T47D (cell line): Measurements from ENCODE around the gene MRGPRG.

ENCODE experiments used
- DNase-seq, 2 experiments: peaks; one replicate each; pipeline versions ENCODE4 v3.0.0 to v3.0.0-alpha.2; 2011 to 2012; ENCODE audit warnings: low read depth in 1 of 2, low spot score in 1 of 2
- JUND ChIP-seq: IDR thresholded peaks from 2 replicates; pipeline ENCODE4 v1.6.1; 2012; ENCODE audit warnings: low read depth
- in situ Hi-C: cut with HindIII; loops from 2 replicates; pipeline ENCODE4 v1.10.0; 2016; ENCODE audit warnings: low sequenced_read_pairs, low pct_unique_long_range_greater_than_20kb

Gene MRGPRG

DNA sequence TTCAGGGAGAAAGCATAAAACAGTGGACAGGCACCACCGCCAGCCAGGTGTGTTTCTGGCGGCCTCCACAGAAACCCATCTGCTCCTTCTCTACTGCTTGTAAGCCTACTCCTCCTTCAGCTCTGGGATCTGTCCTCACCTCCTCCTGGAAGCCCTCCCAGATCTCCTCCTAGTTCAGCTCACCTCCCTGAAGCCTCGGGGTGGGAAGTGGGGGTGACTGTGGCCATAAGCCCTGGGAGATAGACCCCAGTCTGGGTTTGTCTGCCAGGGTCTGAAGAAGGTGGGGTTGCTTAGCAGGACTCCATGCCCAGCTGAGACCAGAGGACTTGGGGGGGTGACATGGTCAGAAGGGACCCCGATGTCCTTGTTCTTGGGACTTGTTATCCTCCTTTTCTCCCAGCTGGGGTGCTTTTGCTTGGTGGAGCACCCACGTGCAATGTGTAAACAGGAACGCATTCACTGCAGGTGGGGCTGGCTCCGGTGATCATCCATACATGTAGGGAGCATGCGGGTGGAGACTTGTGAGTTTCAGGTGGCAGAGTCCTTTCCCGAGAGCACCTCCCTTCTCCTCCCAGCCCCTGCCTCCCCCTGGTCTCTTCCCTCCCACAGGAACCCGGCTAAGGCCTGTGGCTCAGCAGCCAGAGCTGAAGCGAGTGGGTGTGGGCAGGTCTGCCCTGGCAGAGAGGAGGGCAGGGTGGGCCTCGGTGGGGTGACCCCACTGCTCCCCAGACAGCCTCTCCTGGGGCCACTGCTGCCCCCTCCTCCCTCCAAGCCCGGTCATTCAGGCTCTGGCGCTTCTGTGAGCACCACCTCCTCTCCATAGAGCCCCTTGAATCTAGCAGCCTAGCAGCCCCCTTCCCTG, 25.9 kb downstream of the MRGPRG start:
- no peak for TF ChIP-seq JUND
- in situ Hi-C loops, result no loop called here
- DNase-seq, result no peak

- in situ Hi-C loops, result no loop called here
- TF ChIP-seq JUND, result no peak
- no peak for DNase-seq
Observed at GRCh38 chr11:3191586-3192324, 26.9 kb downstream of the MRGPRG start.

DNA sequence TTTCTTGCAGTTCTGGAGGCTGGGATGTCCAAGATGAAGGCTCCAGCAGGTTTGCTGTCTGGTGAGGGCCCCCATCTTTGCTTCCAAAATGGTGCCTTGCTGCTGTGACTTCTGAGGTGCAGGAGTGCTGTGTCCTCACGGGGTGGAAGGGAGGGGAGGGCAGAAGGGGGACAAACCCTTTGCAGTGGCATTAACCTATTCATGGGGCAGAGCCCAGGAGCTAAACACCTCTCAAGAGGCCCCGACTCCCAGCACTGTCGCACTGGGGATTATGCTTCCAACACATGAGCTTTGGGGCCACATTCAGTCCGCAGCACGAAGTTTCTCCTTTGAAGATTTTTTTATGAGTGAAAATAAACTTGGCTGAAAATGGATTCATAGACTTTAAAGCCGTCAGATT, 28.0 kb downstream of the MRGPRG start:
- TF ChIP-seq JUND, result no peak
- in situ Hi-C loops, result no loop called here
- no peak for DNase-seq

GRCh38 chr11:3189886-3190583, 28.6 kb downstream of the MRGPRG start:
- no peak for DNase-seq
- in situ Hi-C loops, result no loop called here
- no peak for TF ChIP-seq JUND

DNA sequence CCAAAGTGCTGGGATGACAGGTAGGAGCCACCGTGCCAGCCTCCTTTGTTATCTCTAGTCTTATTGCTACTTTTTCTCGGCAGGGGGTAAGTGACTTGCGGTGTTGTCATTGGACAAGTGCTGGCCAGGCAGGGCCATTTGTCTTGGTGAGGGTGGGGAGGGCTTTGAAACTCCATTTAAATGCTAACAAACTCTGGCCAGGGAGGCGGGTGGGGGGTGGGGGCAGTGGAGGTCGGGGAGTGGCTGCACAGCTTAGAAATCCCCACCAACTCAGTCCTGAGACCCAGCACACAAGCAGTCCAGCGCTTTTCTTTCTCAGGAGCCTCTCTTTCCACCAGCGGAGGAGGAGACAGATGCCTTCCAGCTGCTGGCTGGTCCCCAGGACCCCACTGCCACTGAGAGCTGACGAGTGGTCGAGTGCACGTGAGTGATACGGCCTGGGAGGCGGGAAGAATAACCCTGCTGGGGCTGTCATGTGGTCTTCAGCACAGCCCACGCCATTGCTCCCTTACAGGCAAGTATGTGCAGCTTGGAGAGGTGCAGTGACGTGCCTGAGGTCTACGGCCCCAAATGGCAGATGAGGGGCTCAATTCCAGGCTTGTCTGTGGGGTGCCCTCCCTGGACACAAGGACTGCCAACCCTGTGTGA, 29.3 kb downstream of the MRGPRG start:
- no peak for TF ChIP-seq JUND
- no peak for DNase-seq
- in situ Hi-C loops, result no loop called here

DNA sequence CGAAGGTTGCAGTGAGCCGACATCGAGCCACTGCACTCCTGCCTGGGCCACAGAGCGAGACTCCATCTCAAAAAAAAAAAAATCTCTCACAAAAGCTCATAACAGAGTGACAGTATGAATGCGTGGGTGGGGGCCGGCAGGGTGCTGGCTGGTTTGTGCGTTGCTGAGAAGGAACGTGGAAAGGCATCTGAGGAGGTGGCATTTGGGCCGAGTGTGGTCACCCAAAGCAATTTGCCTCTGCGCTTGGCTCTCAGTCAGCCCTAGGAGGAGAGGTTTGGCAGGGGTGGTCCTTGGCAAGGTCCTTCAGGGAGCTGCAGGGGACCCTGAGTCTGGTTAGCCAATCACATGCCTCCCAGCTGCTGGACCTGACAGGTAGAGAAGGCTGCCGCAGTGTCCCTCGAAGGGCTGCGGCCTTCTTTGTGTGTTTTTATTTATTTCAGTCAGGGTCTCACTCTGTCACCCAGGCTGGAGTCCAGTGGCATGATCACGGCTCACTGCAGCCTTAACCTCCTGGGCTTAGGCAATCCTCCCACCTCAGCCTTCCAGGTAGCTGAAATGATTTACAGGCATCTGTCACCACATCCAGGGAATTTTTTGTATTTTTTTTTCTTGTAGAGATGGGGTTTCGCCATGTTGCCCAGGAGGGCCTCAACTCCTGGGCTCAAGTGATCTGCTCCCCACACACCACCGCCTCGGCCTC, 30.0 kb downstream of the MRGPRG start:
- no peak for TF ChIP-seq JUND
- in situ Hi-C loops, result no loop called here
- DNase-seq, result no peak

DNA sequence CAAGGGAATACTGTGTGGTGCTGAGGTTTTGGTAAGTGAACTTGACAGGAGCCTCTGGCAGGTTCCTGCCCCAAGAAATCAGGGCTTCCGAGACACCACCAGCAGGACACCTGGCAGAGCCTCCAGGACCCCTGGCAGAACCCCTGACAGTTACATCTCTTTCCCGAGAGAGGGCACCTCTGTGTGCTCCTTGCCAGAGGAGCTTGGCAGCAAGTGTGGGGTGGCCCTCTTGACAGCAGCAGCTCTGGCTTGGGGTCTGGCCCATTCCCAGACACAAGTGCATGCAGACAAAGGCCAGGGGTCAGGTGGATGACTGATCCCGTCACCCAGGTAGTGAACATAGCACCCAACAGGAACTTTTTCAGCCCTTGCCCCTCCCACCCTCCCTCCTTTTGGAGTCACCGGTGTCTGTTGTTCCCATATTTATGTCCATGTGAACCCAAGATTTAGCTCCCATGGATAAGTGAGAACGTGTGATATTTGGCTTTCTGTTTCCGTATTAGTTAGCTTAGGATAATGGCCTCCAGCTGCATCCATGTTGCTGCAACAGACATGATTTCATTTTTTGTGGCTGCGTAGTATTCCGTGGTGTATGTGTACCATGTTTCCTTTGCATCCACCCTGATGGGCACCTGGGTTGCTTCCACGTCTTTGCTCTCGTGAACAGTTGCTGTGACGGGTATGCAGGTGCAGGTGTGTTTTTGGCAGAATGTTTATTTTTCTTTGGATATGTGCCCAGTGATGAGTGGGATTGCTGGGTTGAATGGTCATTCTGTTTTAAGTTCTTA, 32.3 kb downstream of the MRGPRG start:
- in situ Hi-C loops, result no loop called here
- DNase-seq, result no peak
- no peak for TF ChIP-seq JUND

DNA sequence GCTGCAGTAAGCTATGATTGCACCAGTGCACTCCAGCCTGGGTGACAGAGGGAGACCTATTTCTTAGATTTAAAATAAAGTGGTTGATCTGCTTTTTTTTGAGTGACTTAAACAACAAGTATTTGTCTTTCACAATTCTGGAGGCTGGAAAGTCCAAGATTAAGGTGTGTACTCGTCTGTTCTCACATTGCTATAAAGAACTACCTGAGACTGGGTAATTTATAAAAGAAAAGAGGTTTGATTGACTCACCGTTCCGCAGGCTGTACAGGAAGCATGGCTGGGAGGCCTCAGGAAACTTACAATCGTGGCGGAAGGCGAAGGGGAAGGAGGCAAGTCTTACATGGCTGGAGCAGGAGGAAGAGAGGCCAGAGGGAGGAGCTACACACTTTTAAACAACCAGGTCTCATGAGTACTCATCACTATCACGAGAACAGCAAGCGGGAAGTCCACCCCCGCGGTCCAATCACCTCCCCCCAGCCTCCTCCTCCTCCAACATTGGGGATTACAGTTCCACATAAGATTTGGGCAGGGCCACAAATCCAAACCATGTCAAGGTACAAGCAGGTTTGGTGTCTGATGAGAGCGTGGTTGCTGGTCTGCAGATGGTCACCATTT, 33.8 kb downstream of the MRGPRG start:
- in situ Hi-C loops, result no loop called here
- TF ChIP-seq JUND, result no peak
- no peak for DNase-seq

DNA sequence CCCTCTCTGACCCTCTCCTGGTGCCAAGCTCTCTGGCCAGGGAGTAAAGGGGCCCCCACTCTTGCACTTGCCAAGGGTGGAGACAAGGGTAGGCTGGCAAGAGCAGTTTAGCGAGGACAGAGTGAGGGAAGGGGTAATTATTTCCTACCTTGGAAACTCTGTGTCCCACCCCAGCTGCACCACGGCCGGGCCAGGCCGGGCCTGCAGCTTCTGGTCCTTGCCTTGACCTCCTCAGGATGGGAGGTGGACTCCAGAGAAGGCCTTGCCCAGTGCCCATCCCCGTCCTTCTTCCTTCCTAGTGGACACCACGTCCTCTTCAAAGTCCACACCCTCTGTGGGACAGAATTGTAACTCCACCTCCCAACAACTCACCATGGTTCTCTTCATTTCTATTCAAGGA, 35.1 kb downstream of the MRGPRG start:
- in situ Hi-C loops, result no loop called here
- TF ChIP-seq JUND, result no peak
- no peak for DNase-seq

- no peak for DNase-seq
- TF ChIP-seq JUND, result no peak
- in situ Hi-C loops, result no loop called here
Observed at GRCh38 chr11:3182462-3182852, 36.2 kb downstream of the MRGPRG start.
